Caco-2 (cell line): ENCODE results near the gene TEK. TPM values are rescaled to one million over a fixed set of nuclear protein-coding genes. Genes with fewer than 3 reads are reported as not detected.

Experiments
- BruUV-seq: library from RNA; stranded (reverse); fragments of 400-500 nt; replicated peaks from 2 replicates; lab custom pipeline; 2021; lab: Mats Ljungman, UMichigan
- CTCF ChIA-PET: fragments of 300-600 bp; sonication (Branson Sonifier 250); formaldehyde crosslinking; loops from one replicate; lab custom pipeline; 2022; ENCODE audit warnings: antibody characterized with exemption; lab: Charles Lee
- POLR2A ChIA-PET: fragments of 300-600 bp; sonication (Branson Sonifier 250); formaldehyde crosslinking; loops from one replicate; lab custom pipeline; 2022; ENCODE audit warnings: antibody characterized with exemption; lab: Charles Lee
- DNase-seq, 2 experiments: peaks; one replicate each; pipeline versions ENCODE4 v3.0.0 to v3.0.0-alpha.2; 2020 to 2022
- H3K27me3 ChIP-seq: replicated peaks from 2 replicates; pipeline ENCODE4 v1.6.0; 2011; ENCODE audit warnings: low read length; ENCODE audit not compliant: control insufficient read depth, insufficient read depth
- H3K36me3 ChIP-seq: 2 replicates; pipeline ENCODE4 v1.5.1; 2011; ENCODE audit warnings: low read length; ENCODE audit not compliant: control insufficient read depth, insufficient read depth
- H3K4me1 ChIP-seq: fragments of 250-450 bp; sonication (Bioruptor Pico); 2 replicates; pipeline ENCODE4 v1.5.1; 2020; ENCODE audit warnings: mild to moderate bottlenecking
- H3K4me3 ChIP-seq: 2 replicates; pipeline ENCODE4 v1.5.1; 2011; ENCODE audit warnings: low read depth, mild to moderate bottlenecking, control low read depth, low read length
- H3K9me3 ChIP-seq: fragments of 250-450 bp; sonication (Bioruptor Pico); 2 replicates; pipeline ENCODE4 v1.5.1; 2020; ENCODE audit warnings: mild to moderate bottlenecking, moderate library complexity
- H3K27ac Mint-ChIP-seq: one replicate; pipeline ENCODE4 v1.8.0; 2022; ENCODE audit warnings: mixed read lengths; ENCODE audit not compliant: unreplicated experiment
- H3K27me3 Mint-ChIP-seq: one replicate; pipeline ENCODE4 v1.8.0; 2022; ENCODE audit warnings: mixed read lengths; ENCODE audit not compliant: insufficient read depth, unreplicated experiment
- H3K36me3 Mint-ChIP-seq: one replicate; pipeline ENCODE4 v1.8.0; 2022; ENCODE audit warnings: mild to moderate bottlenecking, mixed read lengths; ENCODE audit not compliant: insufficient read depth, unreplicated experiment
- H3K4me1 Mint-ChIP-seq: one replicate; pipeline ENCODE4 v1.8.0; 2022; ENCODE audit warnings: low read depth, mixed read lengths; ENCODE audit not compliant: unreplicated experiment
- H3K4me3 Mint-ChIP-seq: one replicate; pipeline ENCODE4 v1.8.0; 2022; ENCODE audit warnings: mild to moderate bottlenecking, moderate library complexity, mixed read lengths; ENCODE audit not compliant: unreplicated experiment
- H3K9me3 Mint-ChIP-seq: one replicate; pipeline ENCODE4 v1.8.0; 2022; ENCODE audit warnings: mixed read lengths; ENCODE audit not compliant: unreplicated experiment
- CTCF ChIP-seq, 2 experiments: fragments of 200-600 bp in 1 of 2; IDR thresholded peaks; 1 replicate in 1 of 2; 2 replicates in 1 of 2; pipeline versions ENCODE4 v1.5.1 to v1.8.0; 2011 to 2022; ENCODE audit warnings: antibody characterized with exemption in 1 of 2, control low read depth in 1 of 2, inconsistent platforms in 1 of 2, low read depth in 1 of 2, low read length in 1 of 2, mild to moderate bottlenecking in 1 of 2, moderate library complexity in 1 of 2; ENCODE audit not compliant: insufficient read depth in 1 of 2, severe bottlenecking in 1 of 2, unreplicated experiment in 1 of 2
- intact Hi-C: fragments of 100-400 bp; cut with micrococcal nuclease; formaldehyde crosslinking; loops from one replicate; pipeline ENCODE4 v1.10.0; 2022; ENCODE audit not compliant: unreplicated experiment
- total RNA-seq: library from RNA; stranded (reverse); gene quantifications from 2 replicates; pipeline ENCODE4 v1.2.3, GENCODE V29; 2022

The TEK gene
- total RNA-seq, 1 experiment from 2014 or later = not detected

- H3K9me3 Mint-ChIP-seq = no peaks in the 10 kb centered on the region
- no peak overlapping the region for H3K27ac Mint-ChIP-seq
- no peaks in the 10 kb centered on the region for H3K36me3 ChIP-seq
- no peak for DNase-seq
- no peaks in the 10 kb centered on the region for H3K27me3 Mint-ChIP-seq
- CTCF ChIA-PET = no interaction called here
- H3K4me3 ChIP-seq = no peak overlapping the region
- intact Hi-C loops = no loop called here
- no peak overlapping the region for H3K4me3 Mint-ChIP-seq
- H3K36me3 Mint-ChIP-seq = no peaks in the 10 kb centered on the region
- H3K4me1 Mint-ChIP-seq = no peaks in the 10 kb centered on the region
- no peaks in the 10 kb centered on the region for H3K4me1 ChIP-seq
- POLR2A ChIA-PET = no interaction called here
- BruUV-seq = no TSS peak
- H3K9me3 ChIP-seq = no peaks in the 10 kb centered on the region
- H3K27me3 ChIP-seq = no peaks in the 10 kb centered on the region
- TF ChIP-seq CTCF (IDR thresholded peaks at IDR 0.05; ENCODE audit: insufficient read depth in 1 of 2, low read depth in 1 of 2, low read length in 1 of 2, severe bottlenecking in 1 of 2, unreplicated experiment in 1 of 2) = no peak
These were observed 164.2 kb downstream of the TEK start for GRCh38 chr9:27273186-27273585.

- no peaks in the 10 kb centered on the region for H3K36me3 Mint-ChIP-seq
- ChIA-PET CTCF (no interaction called here), POLR2A (no interaction called here)
- no peak for TF ChIP-seq CTCF (IDR thresholded peaks at IDR 0.05; ENCODE audit: insufficient read depth in 1 of 2, low read depth in 1 of 2, low read length in 1 of 2, severe bottlenecking in 1 of 2, unreplicated experiment in 1 of 2)
- H3K4me1 ChIP-seq = no peaks in the 10 kb centered on the region
- H3K27ac Mint-ChIP-seq = no peak overlapping the region
- no peaks in the 10 kb centered on the region for H3K9me3 ChIP-seq
- H3K4me1 Mint-ChIP-seq = no peaks in the 10 kb centered on the region
- H3K4me3 Mint-ChIP-seq = no peak overlapping the region
- H3K36me3 ChIP-seq = no peaks in the 10 kb centered on the region
- intact Hi-C loops = loop anchor here (1.0 kb wide), 2 partner anchors 29 to 243 kb away; no protein-coding TSS in a partner anchor
- H3K27me3 Mint-ChIP-seq = no peaks in the 10 kb centered on the region
- no peaks in the 10 kb centered on the region for H3K27me3 ChIP-seq
- H3K9me3 Mint-ChIP-seq = no peaks in the 10 kb centered on the region
- no peak overlapping the region for H3K4me3 ChIP-seq
- BruUV-seq = no TSS peak
- DNase-seq = peak in 1 of 2 experiments; percentile 12
These were observed 167.4 kb downstream of the TEK start for GRCh38 chr9:27276193-27277030.

GRCh38 chr9:27278374-27278773, 169.3 kb downstream of the TEK start:
- no peak overlapping the region for H3K4me3 Mint-ChIP-seq
- no peaks in the 10 kb centered on the region for H3K4me1 ChIP-seq
- no peaks in the 10 kb centered on the region for H3K27me3 Mint-ChIP-seq
- no peak for DNase-seq
- no peak overlapping the region for H3K4me3 ChIP-seq
- ChIA-PET POLR2A (no interaction called here), CTCF (no interaction called here)
- H3K9me3 ChIP-seq = no peaks in the 10 kb centered on the region
- H3K4me1 Mint-ChIP-seq = no peaks in the 10 kb centered on the region
- no peaks in the 10 kb centered on the region for H3K9me3 Mint-ChIP-seq
- intact Hi-C loops = no loop called here
- H3K36me3 Mint-ChIP-seq = no peaks in the 10 kb centered on the region
- no peaks in the 10 kb centered on the region for H3K27me3 ChIP-seq
- H3K27ac Mint-ChIP-seq = no peak overlapping the region
- no TSS peak for BruUV-seq
- no peaks in the 10 kb centered on the region for H3K36me3 ChIP-seq
- no peak for TF ChIP-seq CTCF (IDR thresholded peaks at IDR 0.05; ENCODE audit: insufficient read depth in 1 of 2, low read depth in 1 of 2, low read length in 1 of 2, severe bottlenecking in 1 of 2, unreplicated experiment in 1 of 2)
